ENCODE data around the gene NDUFAF7. TPM values are rescaled to one million over a fixed set of nuclear protein-coding genes. Genes with fewer than 3 reads are reported as not detected.
"Not testable (repeated sequence)": the region's sequence is repeated elsewhere in the genome, so short reads cannot be mapped to it uniquely, and the experiment has no call there.

NDUFAF7 gene
- total and polyA plus RNA-seq, 2 donors from 2014 or later, result 13.1 to 15.1 TPM

DNA sequence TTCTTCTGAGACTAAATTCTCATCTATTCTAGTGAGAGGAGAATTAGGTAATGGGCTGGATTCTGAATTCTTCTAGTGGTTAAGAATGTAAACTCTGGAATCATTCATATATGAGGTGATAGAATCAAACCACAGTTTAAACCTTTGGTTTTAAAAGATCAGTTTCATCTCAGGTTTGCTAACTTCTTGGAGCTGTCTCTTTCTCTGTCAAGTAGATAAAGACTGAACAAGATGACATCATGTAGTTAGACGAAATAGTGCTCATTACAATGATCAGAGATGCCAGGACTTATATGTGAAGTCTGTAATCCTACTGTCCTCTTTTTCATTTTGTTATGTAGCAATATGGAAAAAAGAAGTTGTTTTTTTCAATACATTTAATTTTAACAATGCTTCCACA, 30.2 kb upstream of the NDUFAF7 start:
- FAIRE-seq, result no peak
- no peaks in the 10 kb centered on the region for H3K27me3 ChIP-seq (ENCODE audit: control insufficient read depth, insufficient read depth, low read length)
- peaks cover 11 to 16% (median 16%) of the 10 kb centered on the region in 3 donors for H3K36me3 ChIP-seq (ENCODE audit: control insufficient read depth in 2 of 3, insufficient read depth in 3 of 3, low read length in 3 of 3)
- no peak overlapping the region for H3K27ac ChIP-seq (ENCODE audit: low read depth in 2 of 2, low read length in 2 of 2)
- intact Hi-C loops (cut with DNase I), result no loop called here
- peaks cover 0 to 4% (median 0%) of the 10 kb centered on the region in 3 donors for H3K4me1 ChIP-seq (ENCODE audit: control insufficient read depth in 2 of 3, insufficient read depth in 2 of 3, low read depth in 1 of 3, low read length in 3 of 3)
- no peak for DNase-seq
- TF ChIP-seq, protein P1, sequence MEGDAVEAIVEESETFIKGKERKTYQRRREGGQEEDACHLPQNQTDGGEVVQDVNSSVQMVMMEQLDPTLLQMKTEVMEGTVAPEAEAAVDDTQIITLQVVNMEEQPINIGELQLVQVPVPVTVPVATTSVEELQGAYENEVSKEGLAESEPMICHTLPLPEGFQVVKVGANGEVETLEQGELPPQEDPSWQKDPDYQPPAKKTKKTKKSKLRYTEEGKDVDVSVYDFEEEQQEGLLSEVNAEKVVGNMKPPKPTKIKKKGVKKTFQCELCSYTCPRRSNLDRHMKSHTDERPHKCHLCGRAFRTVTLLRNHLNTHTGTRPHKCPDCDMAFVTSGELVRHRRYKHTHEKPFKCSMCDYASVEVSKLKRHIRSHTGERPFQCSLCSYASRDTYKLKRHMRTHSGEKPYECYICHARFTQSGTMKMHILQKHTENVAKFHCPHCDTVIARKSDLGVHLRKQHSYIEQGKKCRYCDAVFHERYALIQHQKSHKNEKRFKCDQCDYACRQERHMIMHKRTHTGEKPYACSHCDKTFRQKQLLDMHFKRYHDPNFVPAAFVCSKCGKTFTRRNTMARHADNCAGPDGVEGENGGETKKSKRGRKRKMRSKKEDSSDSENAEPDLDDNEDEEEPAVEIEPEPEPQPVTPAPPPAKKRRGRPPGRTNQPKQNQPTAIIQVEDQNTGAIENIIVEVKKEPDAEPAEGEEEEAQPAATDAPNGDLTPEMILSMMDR (IDR thresholded peaks at IDR 0.05; ENCODE audit: borderline replicate concordance, extremely low read depth, insufficient read depth), result no peak
- peaks cover 0 to 7% (median 4%) of the 10 kb centered on the region in 3 donors for H3K9me3 ChIP-seq (ENCODE audit: control insufficient read depth in 2 of 3, insufficient read depth in 1 of 3, low read length in 3 of 3)
- H3K4me3 ChIP-seq (ENCODE audit: low read length in 3 of 3), result no peak overlapping the region
- H3K9ac ChIP-seq (ENCODE audit: low read length in 3 of 3), result no peak overlapping the region

DNA sequence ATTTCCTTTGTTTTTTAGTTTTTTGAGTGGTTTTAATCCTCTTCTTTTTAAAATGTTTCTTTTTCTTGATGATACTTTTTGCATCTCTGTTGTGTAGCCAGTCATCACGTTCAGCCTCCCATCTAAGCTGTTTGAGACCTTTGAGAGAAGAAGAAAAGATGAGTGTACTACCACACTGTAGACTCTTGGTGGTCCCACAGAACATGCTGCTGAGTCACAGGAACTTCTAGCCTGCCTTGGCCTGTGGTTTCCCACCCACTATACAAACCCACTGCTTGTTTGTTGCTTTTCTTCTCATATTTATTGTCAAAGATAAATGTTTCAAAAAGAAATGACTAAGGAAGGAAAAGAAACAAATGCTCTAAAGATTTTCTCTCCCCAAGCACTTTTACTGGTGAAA, 29.7 kb upstream of the NDUFAF7 start:
- TF ChIP-seq, protein P1 (IDR thresholded peaks at IDR 0.05; ENCODE audit: borderline replicate concordance, extremely low read depth, insufficient read depth), result no peak
- FAIRE-seq (no peak), DNase-seq (no peak)
- Histone ChIP-seq H3K4me3 (ENCODE audit: low read length in 3 of 3) (no peak overlapping the region), H3K36me3 (ENCODE audit: control insufficient read depth in 2 of 3, insufficient read depth in 3 of 3, low read length in 3 of 3) (peaks cover 15 to 21% (median 21%) of the 10 kb centered on the region in 3 donors), H3K9ac (ENCODE audit: low read length in 3 of 3) (no peak overlapping the region), H3K9me3 (ENCODE audit: control insufficient read depth in 2 of 3, insufficient read depth in 1 of 3, low read length in 3 of 3) (peaks cover 0 to 9% (median 9%) of the 10 kb centered on the region in 3 donors), H3K27me3 (ENCODE audit: control insufficient read depth, insufficient read depth, low read length) (no peaks in the 10 kb centered on the region), H3K27ac (ENCODE audit: low read depth in 2 of 2, low read length in 2 of 2) (no peak overlapping the region), H3K4me1 (ENCODE audit: control insufficient read depth in 2 of 3, insufficient read depth in 2 of 3, low read depth in 1 of 3, low read length in 3 of 3) (peaks cover 0 to 4% (median 0%) of the 10 kb centered on the region in 3 donors)
- intact Hi-C loops (cut with DNase I), result no loop called here

DNA sequence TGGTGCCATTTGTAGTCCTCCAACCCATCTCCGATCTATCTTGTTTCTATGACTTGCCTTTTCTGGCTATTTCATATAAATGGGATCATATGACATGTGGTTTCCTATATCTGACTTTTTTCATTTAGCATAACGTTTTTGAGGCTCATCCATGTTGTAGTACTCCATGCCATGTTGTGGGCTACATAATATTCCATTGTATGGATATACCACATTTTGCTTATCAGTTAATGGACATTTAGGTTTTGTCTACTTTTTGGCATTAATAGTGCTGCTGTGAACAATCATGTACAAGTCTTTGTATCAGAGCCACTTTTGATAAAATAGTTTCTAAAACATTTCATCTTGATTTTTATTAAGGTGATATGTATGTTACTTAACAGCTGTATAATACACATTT, 27.8 kb upstream of the NDUFAF7 start:
- Histone ChIP-seq H3K4me3 (ENCODE audit: low read length in 3 of 3) (no peak overlapping the region), H3K9me3 (ENCODE audit: control insufficient read depth in 2 of 3, insufficient read depth in 1 of 3, low read length in 3 of 3) (peaks cover 0 to 15% (median 9%) of the 10 kb centered on the region in 3 donors), H3K27ac (ENCODE audit: low read depth in 2 of 2, low read length in 2 of 2) (no peak overlapping the region), H3K27me3 (ENCODE audit: control insufficient read depth, insufficient read depth, low read length) (no peaks in the 10 kb centered on the region), H3K36me3 (ENCODE audit: control insufficient read depth in 2 of 3, insufficient read depth in 3 of 3, low read length in 3 of 3) (peaks cover 15 to 32% (median 29%) of the 10 kb centered on the region in 3 donors), H3K4me1 (ENCODE audit: control insufficient read depth in 2 of 3, insufficient read depth in 2 of 3, low read depth in 1 of 3, low read length in 3 of 3) (no peaks in the 10 kb centered on the region), H3K9ac (ENCODE audit: low read length in 3 of 3) (no peak overlapping the region)
- no peak for FAIRE-seq
- intact Hi-C loops (cut with DNase I), result no loop called here
- no peak for DNase-seq
- TF ChIP-seq, protein P1 (IDR thresholded peaks at IDR 0.05; ENCODE audit: borderline replicate concordance, extremely low read depth, insufficient read depth), result no peak

DNA sequence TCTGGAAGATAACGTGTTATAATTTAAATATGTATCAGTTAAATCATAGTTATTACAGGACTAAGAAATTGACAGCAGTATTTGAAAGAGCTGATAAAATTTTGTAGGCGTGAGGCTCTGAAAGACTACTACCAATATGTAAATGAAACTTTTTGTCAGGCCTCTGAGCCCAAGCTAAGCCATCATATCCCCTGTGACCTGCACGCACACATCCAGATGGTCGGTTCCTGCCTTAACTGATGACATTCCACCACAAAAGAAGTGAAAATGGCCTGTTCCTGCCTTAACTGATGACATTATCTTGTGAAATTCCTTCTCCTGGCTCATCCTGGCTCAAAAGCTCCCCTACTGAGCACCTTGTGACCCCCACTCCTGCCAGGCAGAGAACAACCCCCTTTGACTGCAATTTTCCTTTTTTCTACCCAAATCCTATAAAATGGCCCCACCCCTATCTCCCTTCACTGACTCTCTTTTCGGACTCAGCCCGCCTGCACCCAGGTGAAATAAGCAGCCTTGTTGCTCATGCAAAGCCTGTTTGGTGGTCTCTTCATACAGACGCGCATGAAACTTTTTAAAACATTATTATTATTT, 26.3 kb upstream of the NDUFAF7 start:
- H3K4me3 ChIP-seq (ENCODE audit: low read length in 3 of 3); intact Hi-C loops (cut with DNase I); H3K9ac ChIP-seq (ENCODE audit: low read length in 3 of 3); DNase-seq; H3K27me3 ChIP-seq (ENCODE audit: control insufficient read depth, insufficient read depth, low read length); H3K27ac ChIP-seq (ENCODE audit: low read depth in 2 of 2, low read length in 2 of 2); H3K4me1 ChIP-seq (ENCODE audit: control insufficient read depth in 2 of 3, insufficient read depth in 2 of 3, low read depth in 1 of 3, low read length in 3 of 3); FAIRE-seq: not testable (repeated sequence)
- Histone ChIP-seq H3K9me3 (ENCODE audit: control insufficient read depth in 2 of 3, insufficient read depth in 1 of 3, low read length in 3 of 3) (peaks cover 0 to 27% (median 9%) of the 10 kb centered on the region in 3 donors), H3K36me3 (ENCODE audit: control insufficient read depth in 2 of 3, insufficient read depth in 3 of 3, low read length in 3 of 3) (peaks cover 24 to 45% (median 37%) of the 10 kb centered on the region in 3 donors)

Data from kidney (tissue), 14 donors.